Measurements from ENCODE around the gene CASP7.

The CASP7 gene

GRCh38 chr10:113666682-113667252 is 12.9 kb upstream of the CASP7 start:
- DNase-seq (ENCODE audit: low read depth in 2 of 2) = no peak

- peak in 1 of 2 donors; percentile 17 for DNase-seq (ENCODE audit: low read depth in 2 of 2)
Measured at GRCh38 chr10:113680190-113681111, 739 bp downstream of the CASP7 start.

GRCh38 chr10:113681533-113682470 is 2.1 kb downstream of the CASP7 start:
- peak in 1 of 2 donors; percentile 37 for DNase-seq (ENCODE audit: low read depth in 2 of 2)

GRCh38 chr10:113683300-113683699 is 3.6 kb downstream of the CASP7 start:
- no peak for DNase-seq (ENCODE audit: low read depth in 2 of 2)

- no peak for DNase-seq (ENCODE audit: low read depth in 2 of 2)
Measured at GRCh38 chr10:113686028-113686427, 6.3 kb downstream of the CASP7 start.

GRCh38 chr10:113687037-113687436 is 7.3 kb downstream of the CASP7 start:
- no peak for DNase-seq (ENCODE audit: low read depth in 2 of 2)

GRCh38 chr10:113689057-113689456 is 9.3 kb downstream of the CASP7 start:
- no peak for DNase-seq (ENCODE audit: low read depth in 2 of 2)

- DNase-seq (ENCODE audit: low read depth in 2 of 2) = no peak
Measured at GRCh38 chr10:113689574-113689973, 9.9 kb downstream of the CASP7 start.

- DNase-seq (ENCODE audit: low read depth in 2 of 2) = no peak
Measured at GRCh38 chr10:113690749-113691148, 11.0 kb downstream of the CASP7 start.

- no peak for DNase-seq (ENCODE audit: low read depth in 2 of 2)
Measured at GRCh38 chr10:113691381-113691780, 11.7 kb downstream of the CASP7 start.

GRCh38 chr10:113692271-113692670 is 12.6 kb downstream of the CASP7 start:
- DNase-seq (ENCODE audit: low read depth in 2 of 2) = no peak

- no peak for DNase-seq (ENCODE audit: low read depth in 2 of 2)
Measured at GRCh38 chr10:113693348-113693747, 13.6 kb downstream of the CASP7 start.

GRCh38 chr10:113695691-113696090 is 16.0 kb downstream of the CASP7 start:
- no peak for DNase-seq (ENCODE audit: low read depth in 2 of 2)

GRCh38 chr10:113697595-113697994 is 17.9 kb downstream of the CASP7 start:
- no peak for DNase-seq (ENCODE audit: low read depth in 2 of 2)

GRCh38 chr10:113704637-113705343 is 25.1 kb downstream of the CASP7 start:
- no peak for DNase-seq (ENCODE audit: low read depth in 2 of 2)

- no peak for DNase-seq (ENCODE audit: low read depth in 2 of 2)
Measured at GRCh38 chr10:113705344-113705652, 25.6 kb downstream of the CASP7 start.

- no peak for DNase-seq (ENCODE audit: low read depth in 2 of 2)
Measured at GRCh38 chr10:113706623-113707022, 26.9 kb downstream of the CASP7 start.

- no peak for DNase-seq (ENCODE audit: low read depth in 2 of 2)
Measured at GRCh38 chr10:113708640-113709039, 28.9 kb downstream of the CASP7 start.

GRCh38 chr10:113709221-113709838 is 29.6 kb downstream of the CASP7 start:
- DNase-seq (ENCODE audit: low read depth in 2 of 2) = no peak

GRCh38 chr10:113711142-113711541 is 31.4 kb downstream of the CASP7 start:
- DNase-seq (ENCODE audit: low read depth in 2 of 2) = no peak

GRCh38 chr10:113712024-113712423 is 32.3 kb downstream of the CASP7 start:
- no peak for DNase-seq (ENCODE audit: low read depth in 2 of 2)

All from stimulated activated CD4-positive, alpha-beta T cell treated with anti-CD3 and anti-CD28 coated beads, Interleukin-4, amount 100 ng/mL, for 48 hours (primary cell).